ENCODE results near the gene FAM89B.

DNA sequence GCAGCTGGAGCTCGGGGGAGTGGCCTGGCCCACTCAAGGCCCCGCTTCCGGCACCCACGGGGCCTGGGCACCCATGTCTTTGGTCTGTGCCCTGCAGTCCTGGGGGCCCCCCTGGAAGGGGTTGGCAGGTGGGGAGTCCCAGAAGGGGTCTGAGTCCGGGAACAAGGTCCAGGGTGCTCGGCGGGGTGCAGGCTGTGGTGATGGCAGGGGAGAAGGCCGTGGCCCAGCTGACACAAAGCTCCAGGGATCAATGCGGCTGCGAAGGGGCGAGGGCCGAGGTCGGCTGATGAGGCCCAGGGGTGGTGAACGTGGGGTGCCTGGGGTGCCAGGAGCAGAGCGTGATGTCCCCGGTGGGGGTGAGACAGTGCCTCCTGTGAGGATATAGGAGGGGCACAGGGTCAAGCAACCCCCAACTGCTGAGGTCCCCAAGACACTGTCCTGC, 25.9 kb downstream of the FAM89B start:
- TF ChIP-seq, protein P1, sequence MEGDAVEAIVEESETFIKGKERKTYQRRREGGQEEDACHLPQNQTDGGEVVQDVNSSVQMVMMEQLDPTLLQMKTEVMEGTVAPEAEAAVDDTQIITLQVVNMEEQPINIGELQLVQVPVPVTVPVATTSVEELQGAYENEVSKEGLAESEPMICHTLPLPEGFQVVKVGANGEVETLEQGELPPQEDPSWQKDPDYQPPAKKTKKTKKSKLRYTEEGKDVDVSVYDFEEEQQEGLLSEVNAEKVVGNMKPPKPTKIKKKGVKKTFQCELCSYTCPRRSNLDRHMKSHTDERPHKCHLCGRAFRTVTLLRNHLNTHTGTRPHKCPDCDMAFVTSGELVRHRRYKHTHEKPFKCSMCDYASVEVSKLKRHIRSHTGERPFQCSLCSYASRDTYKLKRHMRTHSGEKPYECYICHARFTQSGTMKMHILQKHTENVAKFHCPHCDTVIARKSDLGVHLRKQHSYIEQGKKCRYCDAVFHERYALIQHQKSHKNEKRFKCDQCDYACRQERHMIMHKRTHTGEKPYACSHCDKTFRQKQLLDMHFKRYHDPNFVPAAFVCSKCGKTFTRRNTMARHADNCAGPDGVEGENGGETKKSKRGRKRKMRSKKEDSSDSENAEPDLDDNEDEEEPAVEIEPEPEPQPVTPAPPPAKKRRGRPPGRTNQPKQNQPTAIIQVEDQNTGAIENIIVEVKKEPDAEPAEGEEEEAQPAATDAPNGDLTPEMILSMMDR (IDR thresholded peaks at IDR 0.05; ENCODE audit: low read length) = no peak
- TF ChIP-seq EZH2 (optimal IDR thresholded peaks at IDR 0.05; ENCODE audit: low read depth, low read length) = no peak
- no peak for TF ChIP-seq EZH2phosphoT487 (IDR thresholded peaks at IDR 0.05; ENCODE audit: low read length)

All from MM.1S (cell line).